K562 (cell line): ENCODE results near the gene RPS8. TPM values are rescaled to one million over a fixed set of nuclear protein-coding genes. Genes with fewer than 3 reads are reported as not detected.

Experiments
- CBFA2T3 ChIP-seq: fragments of 450-650 bp; IDR thresholded peaks from 2 replicates; pipeline ENCODE4 v1.6.1; 2017
- CHCHD3 ChIP-seq: fragments of 250-450 bp; sonication (Bioruptor Pico); IDR thresholded peaks from 2 replicates; pipeline ENCODE4 v2.1.2; 2022; ENCODE audit warnings: mild to moderate bottlenecking
- ESRRB ChIP-seq: fragments of 250-450 bp; sonication (Bioruptor Pico); IDR thresholded peaks from 2 replicates; pipeline ENCODE4 v1.5.0; 2020; ENCODE audit warnings: mild to moderate bottlenecking, moderate library complexity, borderline replicate concordance
- EZH2 ChIP-seq: IDR thresholded peaks from 2 replicates; pipeline ENCODE4 v1.6.1; 2012; ENCODE audit warnings: low read depth, mild to moderate bottlenecking, inconsistent platforms, low read length, borderline replicate concordance
- FOXJ3 ChIP-seq: sonication (generic); formaldehyde crosslinking; IDR thresholded peaks from 2 replicates; pipeline ENCODE4 v1.4.0; 2020; ENCODE audit warnings: mild to moderate bottlenecking, missing genetic modification reagents
- KAT7 ChIP-seq: sonication (generic); formaldehyde crosslinking; IDR thresholded peaks from 2 replicates; pipeline ENCODE4 v1.8.0; 2022; ENCODE audit warnings: missing genetic modification reagents, mild to moderate bottlenecking, borderline replicate concordance
- KDM2B ChIP-seq: fragments of 250-450 bp; sonication (Bioruptor Pico); IDR thresholded peaks from 2 replicates; pipeline ENCODE4 v1.8.0; 2021; ENCODE audit warnings: mild to moderate bottlenecking, moderate library complexity
- KDM5B ChIP-seq: fragments of 200-600 bp; sonication (generic); IDR thresholded peaks from 2 replicates; pipeline ENCODE4 v1.6.1; 2012; ENCODE audit warnings: low read depth, mild to moderate bottlenecking, moderate library complexity, low read length, control low read depth, inconsistent platforms; ENCODE audit not compliant: insufficient replicate concordance
- KLF1 ChIP-seq: fragments of 450-650 bp; IDR thresholded peaks from 2 replicates; pipeline ENCODE4 v1.6.1; 2016; ENCODE audit warnings: missing genetic modification characterization, missing compliant biosample characterization
- MCM3 ChIP-seq: fragments of 450-650 bp; IDR thresholded peaks from 2 replicates; pipeline ENCODE4 v1.6.1; 2016
- MTA2 ChIP-seq: fragments of 450-650 bp; IDR thresholded peaks from 2 replicates; pipeline ENCODE4 v1.6.1; 2016; ENCODE audit warnings: low read depth
- NBN ChIP-seq: fragments of 450-650 bp; IDR thresholded peaks from 2 replicates; pipeline ENCODE4 v1.6.1; 2016; ENCODE audit warnings: low read depth, mild to moderate bottlenecking
- RBM15 ChIP-seq: fragments of 200-400 bp; formaldehyde crosslinking; IDR thresholded peaks from 2 replicates; pipeline ENCODE4 v1.6.1; 2018; ENCODE audit warnings: mild to moderate bottlenecking, low read length, moderate library complexity; ENCODE audit not compliant: insufficient read depth
- polyA plus RNA-seq, 8 experiments: library from polyadenylated mRNA; depleted of rRNA in 4 of 8; stranded (reverse) in 5 of 8; unstranded in 3 of 8; fragments of >200 nt; fragmentation: Nextera tagmentation in 2 of 8; fragmentation: Illumina TruSeq in 1 of 8; extraction: Ambion mirVana in 2 of 8; extraction: Trizol in 1 of 8; gene quantifications; 2 replicates each; pipeline versions ENCODE4 v1.2.1 to v1.2.3, GENCODE V29; 2011 to 2014; ENCODE audit warnings: inconsistent platforms in 1 of 8, missing spikeins in 1 of 8
- total RNA-seq, 7 experiments: library from RNA; depleted of rRNA in 6 of 7; stranded (reverse); fragments of >200 nt in 6 of 7; fragmentation: Illumina TruSeq in 2 of 7; extraction: Trizol in 2 of 7; gene quantifications; 2 replicates each; pipeline versions ENCODE4 v1.2.1 to v1.2.3, GENCODE V29; 2011 to 2021; ENCODE audit warnings: low replicate concordance in 1 of 7
- TF ChIP-seq, protein P1 (sequence below): fragments of 450-650 bp; IDR thresholded peaks from 2 replicates; pipeline ENCODE4 v1.6.1; 2014; ENCODE audit warnings: low read depth, mild to moderate bottlenecking, moderate library complexity, borderline replicate concordance
- TF ChIP-seq, protein P2 (sequence below): fragments of 450-650 bp; IDR thresholded peaks from 2 replicates; pipeline ENCODE4 v1.6.1; 2017; ENCODE audit warnings: antibody characterized with exemption
- TF ChIP-seq, protein P3 (sequence below): fragments of 450-650 bp; IDR thresholded peaks from 2 replicates; pipeline ENCODE4 v1.6.1; 2018; ENCODE audit warnings: mild to moderate bottlenecking, low read depth; ENCODE audit not compliant: partially characterized antibody
- TF ChIP-seq, protein P4 (sequence below): fragments of 250-450 bp; sonication (Bioruptor Pico); IDR thresholded peaks from 2 replicates; pipeline ENCODE4 v1.4.0; 2020; ENCODE audit warnings: mild to moderate bottlenecking
- TF ChIP-seq, protein P5 (sequence below): fragments of 250-450 bp; sonication (Bioruptor Pico); IDR thresholded peaks from 2 replicates; pipeline ENCODE4 v1.5.0; 2021; ENCODE audit warnings: mild to moderate bottlenecking, moderate library complexity

The RPS8 gene
- total and polyA plus RNA-seq, 9 of the 15 experiments (the other 6 are each of a cell fraction or from before 2014, with no cell fraction given) = 2,431 to 4,168 (median 3,109) TPM

DNA sequence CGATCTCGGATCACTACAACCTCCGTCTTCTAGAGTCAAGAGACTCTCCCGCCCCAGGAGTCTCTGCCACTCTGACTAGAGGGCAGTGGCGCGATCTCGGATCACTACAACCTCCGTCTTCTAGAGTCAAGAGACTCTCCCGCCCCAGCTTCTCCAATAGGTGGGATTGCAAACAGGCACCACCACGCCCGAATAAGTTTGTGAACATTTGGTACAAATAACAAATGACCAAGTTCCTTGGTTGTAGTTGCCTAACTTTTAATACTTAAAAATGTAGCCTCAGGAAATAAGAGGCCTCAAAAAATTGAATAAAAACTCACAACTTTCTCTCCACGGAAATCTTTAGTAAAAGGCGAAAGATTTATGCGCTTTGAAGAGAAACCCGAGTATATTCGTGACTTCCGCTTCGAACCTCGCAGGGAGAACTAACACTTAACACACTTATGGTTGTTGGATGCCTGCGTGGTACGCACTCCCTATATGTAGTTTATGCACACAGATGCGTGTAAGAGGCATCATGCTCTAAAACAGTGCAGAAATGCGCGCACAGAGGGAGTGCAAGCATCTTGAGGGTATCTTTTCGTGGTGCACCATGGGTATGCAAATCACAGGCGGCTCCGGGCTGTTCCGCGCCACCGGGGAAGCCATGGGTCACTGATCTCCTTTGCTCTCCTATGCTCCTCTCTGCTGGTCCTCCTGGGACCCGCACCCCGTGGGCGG, 44.4 kb downstream of the RPS8 start (continued):
- TF ChIP-seq, protein P1, sequence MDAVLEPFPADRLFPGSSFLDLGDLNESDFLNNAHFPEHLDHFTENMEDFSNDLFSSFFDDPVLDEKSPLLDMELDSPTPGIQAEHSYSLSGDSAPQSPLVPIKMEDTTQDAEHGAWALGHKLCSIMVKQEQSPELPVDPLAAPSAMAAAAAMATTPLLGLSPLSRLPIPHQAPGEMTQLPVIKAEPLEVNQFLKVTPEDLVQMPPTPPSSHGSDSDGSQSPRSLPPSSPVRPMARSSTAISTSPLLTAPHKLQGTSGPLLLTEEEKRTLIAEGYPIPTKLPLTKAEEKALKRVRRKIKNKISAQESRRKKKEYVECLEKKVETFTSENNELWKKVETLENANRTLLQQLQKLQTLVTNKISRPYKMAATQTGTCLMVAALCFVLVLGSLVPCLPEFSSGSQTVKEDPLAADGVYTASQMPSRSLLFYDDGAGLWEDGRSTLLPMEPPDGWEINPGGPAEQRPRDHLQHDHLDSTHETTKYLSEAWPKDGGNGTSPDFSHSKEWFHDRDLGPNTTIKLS = peak; percentile 78
- no peak for TF ChIP-seq MCM3
- TF ChIP-seq, protein P2, sequence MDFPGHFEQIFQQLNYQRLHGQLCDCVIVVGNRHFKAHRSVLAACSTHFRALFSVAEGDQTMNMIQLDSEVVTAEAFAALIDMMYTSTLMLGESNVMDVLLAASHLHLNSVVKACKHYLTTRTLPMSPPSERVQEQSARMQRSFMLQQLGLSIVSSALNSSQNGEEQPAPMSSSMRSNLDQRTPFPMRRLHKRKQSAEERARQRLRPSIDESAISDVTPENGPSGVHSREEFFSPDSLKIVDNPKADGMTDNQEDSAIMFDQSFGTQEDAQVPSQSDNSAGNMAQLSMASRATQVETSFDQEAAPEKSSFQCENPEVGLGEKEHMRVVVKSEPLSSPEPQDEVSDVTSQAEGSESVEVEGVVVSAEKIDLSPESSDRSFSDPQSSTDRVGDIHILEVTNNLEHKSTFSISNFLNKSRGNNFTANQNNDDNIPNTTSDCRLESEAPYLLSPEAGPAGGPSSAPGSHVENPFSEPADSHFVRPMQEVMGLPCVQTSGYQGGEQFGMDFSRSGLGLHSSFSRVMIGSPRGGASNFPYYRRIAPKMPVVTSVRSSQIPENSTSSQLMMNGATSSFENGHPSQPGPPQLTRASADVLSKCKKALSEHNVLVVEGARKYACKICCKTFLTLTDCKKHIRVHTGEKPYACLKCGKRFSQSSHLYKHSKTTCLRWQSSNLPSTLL = no peak
- TF ChIP-seq, protein P3, sequence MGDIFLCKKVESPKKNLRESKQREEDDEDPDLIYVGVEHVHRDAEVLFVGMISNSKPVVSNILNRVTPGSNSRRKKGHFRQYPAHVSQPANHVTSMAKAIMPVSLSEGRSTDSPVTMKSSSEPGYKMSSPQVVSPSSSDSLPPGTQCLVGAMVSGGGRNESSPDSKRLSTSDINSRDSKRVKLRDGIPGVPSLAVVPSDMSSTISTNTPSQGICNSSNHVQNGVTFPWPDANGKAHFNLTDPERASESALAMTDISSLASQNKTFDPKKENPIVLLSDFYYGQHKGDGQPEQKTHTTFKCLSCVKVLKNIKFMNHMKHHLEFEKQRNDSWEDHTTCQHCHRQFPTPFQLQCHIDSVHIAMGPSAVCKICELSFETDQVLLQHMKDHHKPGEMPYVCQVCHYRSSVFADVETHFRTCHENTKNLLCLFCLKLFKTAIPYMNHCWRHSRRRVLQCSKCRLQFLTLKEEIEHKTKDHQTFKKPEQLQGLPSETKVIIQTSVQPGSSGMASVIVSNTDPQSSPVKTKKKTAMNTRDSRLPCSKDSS = no peak
- TF ChIP-seq CHCHD3 (CRISPR knock-in tag) = peak; percentile 98
- TF ChIP-seq KDM2B (CRISPR knock-in tag) = no peak
- TF ChIP-seq FOXJ3 (CRISPR knock-in tag) = peak; percentile 64; the same call in 1 of the 2 replicates
- TF ChIP-seq, protein P4, sequence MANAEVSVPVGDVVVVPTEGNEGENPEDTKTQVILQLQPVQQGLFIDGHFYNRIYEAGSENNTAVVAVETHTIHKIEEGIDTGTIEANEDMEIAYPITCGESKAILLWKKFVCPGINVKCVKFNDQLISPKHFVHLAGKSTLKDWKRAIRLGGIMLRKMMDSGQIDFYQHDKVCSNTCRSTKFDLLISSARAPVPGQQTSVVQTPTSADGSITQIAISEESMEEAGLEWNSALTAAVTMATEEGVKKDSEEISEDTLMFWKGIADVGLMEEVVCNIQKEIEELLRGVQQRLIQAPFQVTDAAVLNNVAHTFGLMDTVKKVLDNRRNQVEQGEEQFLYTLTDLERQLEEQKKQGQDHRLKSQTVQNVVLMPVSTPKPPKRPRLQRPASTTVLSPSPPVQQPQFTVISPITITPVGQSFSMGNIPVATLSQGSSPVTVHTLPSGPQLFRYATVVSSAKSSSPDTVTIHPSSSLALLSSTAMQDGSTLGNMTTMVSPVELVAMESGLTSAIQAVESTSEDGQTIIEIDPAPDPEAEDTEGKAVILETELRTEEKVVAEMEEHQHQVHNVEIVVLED (CRISPR knock-in tag) = no peak
- TF ChIP-seq RBM15 = no peak
- TF ChIP-seq CBFA2T3 = peak; percentile 16
- peak; percentile 85 for TF ChIP-seq KLF1 (tag)
- TF ChIP-seq MTA2 = peak; percentile 32; the same call in 1 of the 2 replicates
- no peak for TF ChIP-seq KAT7
- TF ChIP-seq EZH2 = no peak; the same call in 1 of the 2 replicates
- peak; percentile 100 for TF ChIP-seq KDM5B
- peak; percentile 99 for TF ChIP-seq NBN
- peak; percentile 76; the same call in 1 of the 2 replicates for TF ChIP-seq ESRRB
- TF ChIP-seq, protein P5, sequence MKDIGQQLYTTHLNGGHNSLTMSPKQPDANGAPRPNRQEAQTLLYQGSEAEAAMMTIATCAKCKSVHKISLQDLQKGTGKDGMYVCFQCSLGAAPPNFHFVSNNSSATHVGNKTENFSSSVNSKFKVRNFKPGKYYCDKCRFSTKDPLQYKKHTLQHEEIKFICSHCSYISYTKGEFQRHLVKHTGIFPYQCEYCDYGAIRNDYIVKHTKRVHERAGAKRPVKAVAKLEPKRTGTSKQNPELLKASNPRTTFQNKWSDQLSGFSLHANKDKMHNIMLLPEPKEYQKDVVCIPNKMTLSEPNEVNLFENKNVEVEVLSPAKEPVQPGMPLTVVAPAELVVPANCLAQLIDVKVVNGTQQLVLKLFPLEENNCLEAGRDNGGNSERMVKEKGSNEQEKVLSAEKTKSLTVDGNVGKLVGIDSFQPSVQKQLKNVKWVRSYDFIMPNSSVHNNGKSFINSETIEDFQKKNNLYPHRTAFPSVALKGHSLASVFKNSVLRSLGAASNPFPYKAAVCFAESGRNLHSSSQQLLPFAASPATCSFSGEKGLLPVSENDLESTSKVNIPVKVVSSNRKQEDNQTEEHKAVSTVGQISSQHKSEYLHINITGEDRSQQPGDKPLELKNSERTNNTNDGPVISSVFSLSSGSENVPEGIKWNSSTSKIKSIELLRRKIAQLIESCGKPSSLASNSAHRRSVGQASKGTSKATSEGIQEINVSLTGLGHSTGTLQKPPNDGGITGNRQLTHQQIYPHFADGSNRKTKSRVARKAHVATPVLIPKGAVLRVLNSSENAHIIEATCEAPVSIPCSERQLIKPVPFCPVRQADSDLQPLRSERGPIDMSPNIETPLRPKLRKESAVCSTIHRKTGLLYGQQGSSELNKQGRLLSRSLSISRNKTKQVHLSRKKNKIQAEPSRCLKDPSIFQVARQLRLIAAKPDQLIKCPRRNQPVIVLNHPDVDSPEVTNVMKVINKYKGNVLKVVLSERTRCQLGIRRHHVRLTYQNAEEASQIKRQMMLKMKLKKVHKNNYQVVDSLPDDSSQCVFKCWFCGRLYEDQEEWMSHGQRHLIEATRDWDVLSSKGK (CRISPR knock-in tag) = peak; percentile 73; the same call in 1 of the 2 replicates
